T1000 (cell line): ENCODE measurements around the gene MAML2.

Experiments
- DNase-seq: peaks from one replicate; lab custom pipeline; 2025; ENCODE audit warnings: mixed read lengths; lab: John Stamatoyannopoulos, UW

Gene MAML2

GRCh38 chr11:96125400-96125799 is 217.6 kb downstream of the MAML2 start:
- DNase-seq = no peak

- DNase-seq = no peak
Observed at GRCh38 chr11:96124155-96124554, 218.8 kb downstream of the MAML2 start.

- no peak for DNase-seq
Observed at GRCh38 chr11:96123301-96123700, 219.7 kb downstream of the MAML2 start.

GRCh38 chr11:96122601-96123074 is 220.4 kb downstream of the MAML2 start:
- DNase-seq = no peak

- DNase-seq = no peak
Observed at GRCh38 chr11:96119211-96119610, 223.8 kb downstream of the MAML2 start.

GRCh38 chr11:96116376-96116775 is 226.6 kb downstream of the MAML2 start:
- no peak for DNase-seq

- DNase-seq = no peak
Observed at GRCh38 chr11:96114178-96115064, 228.6 kb downstream of the MAML2 start.

- DNase-seq = no peak
Observed at GRCh38 chr11:96113193-96113681, 229.8 kb downstream of the MAML2 start.

GRCh38 chr11:96112192-96113128 is 230.5 kb downstream of the MAML2 start:
- DNase-seq = no peak

- no peak for DNase-seq
Observed at GRCh38 chr11:96111308-96111707, 231.7 kb downstream of the MAML2 start.

GRCh38 chr11:96110302-96110701 is 232.7 kb downstream of the MAML2 start:
- no peak for DNase-seq

GRCh38 chr11:96109331-96110030 is 233.5 kb downstream of the MAML2 start:
- DNase-seq = no peak

GRCh38 chr11:96107143-96107824 is 235.7 kb downstream of the MAML2 start:
- DNase-seq = no peak

- no peak for DNase-seq
Observed at GRCh38 chr11:96106645-96107044, 236.3 kb downstream of the MAML2 start.

- DNase-seq = no peak
Observed at GRCh38 chr11:96105944-96106343, 237.1 kb downstream of the MAML2 start.

- DNase-seq = no peak
Observed at GRCh38 chr11:96105197-96105895, 237.6 kb downstream of the MAML2 start.

- DNase-seq = no peak
Observed at GRCh38 chr11:96104496-96104895, 238.5 kb downstream of the MAML2 start.

- no peak for DNase-seq
Observed at GRCh38 chr11:96103721-96104120, 239.3 kb downstream of the MAML2 start.

GRCh38 chr11:96103102-96103501 is 239.9 kb downstream of the MAML2 start:
- DNase-seq = no peak

GRCh38 chr11:96102664-96103078 is 240.3 kb downstream of the MAML2 start:
- no peak for DNase-seq

GRCh38 chr11:96101146-96101545 is 241.8 kb downstream of the MAML2 start:
- no peak for DNase-seq
